Central memory CD8-positive, alpha-beta T cell (primary cell): ENCODE data around the gene SSU72.
A peak's percentile ranks its signal among the peaks of the same experiment; 100 is the strongest.

ENCODE experiments used
- ATAC-seq: fragments of 150-1000 bp; cut with Tn5 transposase; replicated peaks from 2 replicates; pipeline ENCODE4 v1.10.0; 2022; ENCODE audit warnings: mild to moderate bottlenecking, moderate FRiP score, moderate number of reproducible peaks; ENCODE audit not compliant: poor library complexity, severe bottlenecking; ENCODE audit errors: extremely low read depth
- DNase-seq, 2 donors: peaks; one replicate each; pipeline ENCODE4 v3.0.0; 2021; ENCODE audit warnings: low spot score in 2 of 2
- H3K27ac Mint-ChIP-seq: one replicate; pipeline ENCODE4 v1.8.0; 2022; ENCODE audit warnings: low read depth, mild to moderate bottlenecking, moderate library complexity, mixed read lengths
- H3K27me3 Mint-ChIP-seq: one replicate; pipeline ENCODE4 v1.8.0; 2022; ENCODE audit warnings: mixed read lengths
- H3K36me3 Mint-ChIP-seq: one replicate; pipeline ENCODE4 v1.8.0; 2022; ENCODE audit warnings: mild to moderate bottlenecking, moderate library complexity, mixed read lengths; ENCODE audit not compliant: insufficient read depth
- H3K4me1 Mint-ChIP-seq: one replicate; pipeline ENCODE4 v1.8.0; 2022; ENCODE audit warnings: mixed read lengths
- H3K4me3 Mint-ChIP-seq: one replicate; pipeline ENCODE4 v1.8.0; 2022; ENCODE audit warnings: mild to moderate bottlenecking, moderate library complexity, mixed read lengths
- H3K9me3 Mint-ChIP-seq: one replicate; pipeline ENCODE4 v1.8.0; 2022; ENCODE audit warnings: mixed read lengths

SSU72 gene

GRCh38 chr1:1573843-1574720 lies 581 bp downstream of the SSU72 start:
- ATAC-seq (peak; percentile 80), DNase-seq (peak in 1 of 2 donors; percentile 22)
- Mint-ChIP-seq H3K27me3 (no peaks in the 10 kb centered on the region), H3K9me3 (no peaks in the 10 kb centered on the region), H3K4me3 (peak overlapping the region; percentile 98), H3K27ac (peak overlapping the region; percentile 100), H3K4me1 (peaks cover 30% of the 10 kb centered on the region), H3K36me3 (peaks cover 41% of the 10 kb centered on the region)

- peak overlapping the region; percentile 64 for H3K27ac Mint-ChIP-seq
- H3K9me3 Mint-ChIP-seq = no peaks in the 10 kb centered on the region
- no peaks in the 10 kb centered on the region for H3K27me3 Mint-ChIP-seq
- ATAC-seq (no peak), DNase-seq (no peak)
- peaks cover 34% of the 10 kb centered on the region for H3K4me1 Mint-ChIP-seq
- H3K4me3 Mint-ChIP-seq = no peak overlapping the region
- H3K36me3 Mint-ChIP-seq = peaks cover 55% of the 10 kb centered on the region
These were observed 5.3 kb downstream of the SSU72 start for GRCh38 chr1:1569341-1569740.

GRCh38 chr1:1567891-1568291 lies 6.8 kb downstream of the SSU72 start:
- no peaks in the 10 kb centered on the region for H3K9me3 Mint-ChIP-seq
- peaks cover 57% of the 10 kb centered on the region for H3K36me3 Mint-ChIP-seq
- ATAC-seq = no peak
- DNase-seq = no peak
- H3K27ac Mint-ChIP-seq = peak overlapping the region; percentile 44
- no peak overlapping the region for H3K4me3 Mint-ChIP-seq
- no peaks in the 10 kb centered on the region for H3K27me3 Mint-ChIP-seq
- peaks cover 24% of the 10 kb centered on the region for H3K4me1 Mint-ChIP-seq

- no peak overlapping the region for H3K4me3 Mint-ChIP-seq
- H3K36me3 Mint-ChIP-seq = peaks cover 59% of the 10 kb centered on the region
- no peaks in the 10 kb centered on the region for H3K9me3 Mint-ChIP-seq
- ATAC-seq (no peak), DNase-seq (no peak)
- H3K4me1 Mint-ChIP-seq = peaks cover 24% of the 10 kb centered on the region
- H3K27me3 Mint-ChIP-seq = no peaks in the 10 kb centered on the region
- H3K27ac Mint-ChIP-seq = peak overlapping the region; percentile 44
These were observed 7.3 kb downstream of the SSU72 start for GRCh38 chr1:1567152-1567875.

GRCh38 chr1:1565340-1565739 lies 9.3 kb downstream of the SSU72 start:
- DNase-seq = no peak
- ATAC-seq = no peak
- Mint-ChIP-seq H3K36me3 (peaks cover 60% of the 10 kb centered on the region), H3K27ac (no peak overlapping the region), H3K27me3 (no peaks in the 10 kb centered on the region), H3K4me1 (peaks cover 28% of the 10 kb centered on the region), H3K9me3 (no peaks in the 10 kb centered on the region), H3K4me3 (no peak overlapping the region)

GRCh38 chr1:1564268-1564667 lies 10.4 kb downstream of the SSU72 start:
- Mint-ChIP-seq H3K9me3 (no peaks in the 10 kb centered on the region), H3K27me3 (no peaks in the 10 kb centered on the region), H3K36me3 (peaks cover 55% of the 10 kb centered on the region), H3K27ac (no peak overlapping the region), H3K4me3 (no peak overlapping the region), H3K4me1 (peaks cover 19% of the 10 kb centered on the region)
- ATAC-seq (no peak), DNase-seq (no peak)

- no peaks in the 10 kb centered on the region for H3K9me3 Mint-ChIP-seq
- no peak overlapping the region for H3K27ac Mint-ChIP-seq
- peaks cover 22% of the 10 kb centered on the region for H3K4me1 Mint-ChIP-seq
- ATAC-seq (no peak), DNase-seq (no peak)
- H3K36me3 Mint-ChIP-seq = peaks cover 55% of the 10 kb centered on the region
- no peak overlapping the region for H3K4me3 Mint-ChIP-seq
- H3K27me3 Mint-ChIP-seq = no peaks in the 10 kb centered on the region
These were observed 11.0 kb downstream of the SSU72 start for GRCh38 chr1:1563688-1564087.

GRCh38 chr1:1562556-1563195 lies 12.0 kb downstream of the SSU72 start:
- Mint-ChIP-seq H3K27ac (no peak overlapping the region), H3K36me3 (peaks cover 53% of the 10 kb centered on the region)

GRCh38 chr1:1561801-1562470 lies 12.7 kb downstream of the SSU72 start:
- no peaks in the 10 kb centered on the region for H3K9me3 Mint-ChIP-seq
- H3K27ac Mint-ChIP-seq = peak overlapping the region; percentile 76

More at GRCh38 chr1:1562556-1563195, 12.0 kb downstream of the SSU72 start:
- peaks cover 27% of the 10 kb centered on the region for H3K4me1 Mint-ChIP-seq
- no peak overlapping the region for H3K4me3 Mint-ChIP-seq
- H3K9me3 Mint-ChIP-seq = no peaks in the 10 kb centered on the region
- DNase-seq = no peak
- no peaks in the 10 kb centered on the region for H3K27me3 Mint-ChIP-seq
- ATAC-seq = no peak

GRCh38 chr1:1560178-1560577 lies 14.5 kb downstream of the SSU72 start:
- DNase-seq (no peak), ATAC-seq (no peak)
- Mint-ChIP-seq H3K27me3 (no peaks in the 10 kb centered on the region), H3K4me1 (peaks cover 18% of the 10 kb centered on the region), H3K4me3 (no peak overlapping the region), H3K27ac (no peak overlapping the region), H3K9me3 (no peaks in the 10 kb centered on the region), H3K36me3 (peaks cover 39% of the 10 kb centered on the region)

More at GRCh38 chr1:1561801-1562470, 12.7 kb downstream of the SSU72 start:
- no peaks in the 10 kb centered on the region for H3K27me3 Mint-ChIP-seq
- peaks cover 20% of the 10 kb centered on the region for H3K4me1 Mint-ChIP-seq
- no peak for DNase-seq
- peaks cover 49% of the 10 kb centered on the region for H3K36me3 Mint-ChIP-seq
- ATAC-seq = no peak
- no peak overlapping the region for H3K4me3 Mint-ChIP-seq

- Mint-ChIP-seq H3K9me3 (no peaks in the 10 kb centered on the region), H3K4me3 (no peak overlapping the region), H3K27me3 (no peaks in the 10 kb centered on the region), H3K36me3 (peaks cover 30% of the 10 kb centered on the region), H3K4me1 (peaks cover 23% of the 10 kb centered on the region), H3K27ac (peak overlapping the region; percentile 46)
- no peak for DNase-seq
- no peak for ATAC-seq
These were observed 15.6 kb downstream of the SSU72 start for GRCh38 chr1:1559066-1559465.

- Mint-ChIP-seq H3K9me3 (no peaks in the 10 kb centered on the region), H3K27me3 (no peaks in the 10 kb centered on the region), H3K27ac (peak overlapping the region; percentile 53), H3K36me3 (peaks cover 27% of the 10 kb centered on the region), H3K4me1 (peaks cover 23% of the 10 kb centered on the region), H3K4me3 (no peak overlapping the region)
- DNase-seq (no peak), ATAC-seq (no peak)
These were observed 16.1 kb downstream of the SSU72 start for GRCh38 chr1:1558591-1558990.
